Measurements from ENCODE around the gene POPDC2. TPM values are rescaled to one million over a fixed set of nuclear protein-coding genes. Genes with fewer than 3 reads are reported as not detected.

Gene POPDC2
- total and polyA plus RNA-seq, 2 donors from 2014 or later, result 3.2 to 7.3 TPM

DNA sequence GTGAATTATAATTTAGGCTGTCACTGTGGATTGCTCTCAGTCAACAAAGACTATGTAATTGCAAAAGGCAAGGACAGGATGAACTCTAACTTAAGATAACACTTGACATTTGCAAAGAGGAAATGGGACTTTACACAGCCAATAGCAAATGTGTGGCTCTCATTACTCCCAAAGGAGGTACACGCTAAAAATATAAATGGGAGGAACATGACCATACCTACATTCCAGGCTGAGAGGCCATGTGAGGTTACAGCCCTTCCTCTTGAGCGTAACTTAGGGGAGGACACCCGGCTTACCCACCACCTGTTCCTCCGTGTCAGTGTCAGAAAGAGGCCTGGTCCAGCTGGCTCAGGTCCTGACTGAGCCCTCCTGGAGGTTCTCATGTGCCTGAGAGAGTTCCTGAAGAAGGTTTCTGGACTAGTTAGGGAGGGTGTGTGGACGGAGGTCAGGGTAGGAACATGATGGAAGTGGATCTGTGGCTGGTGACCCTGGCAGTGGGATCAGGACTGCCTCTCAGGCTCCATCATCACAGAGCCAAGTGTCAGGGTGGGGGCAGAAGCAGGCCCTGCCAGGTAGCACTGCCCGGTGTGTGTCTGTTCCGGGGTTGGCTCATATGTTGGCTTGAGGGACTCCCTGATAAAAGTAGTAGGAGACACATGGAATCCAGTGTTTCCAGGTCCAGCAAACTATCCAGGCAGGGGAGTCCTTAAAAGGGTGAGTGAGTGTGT is 7.9 kb downstream of the POPDC2 start:
- H3K27ac ChIP-seq (ENCODE audit: low read depth in 2 of 2, low read length in 2 of 2), result peak overlapping the region; percentile 8 to 54
- DNase-seq, result no peak
- H3K9me3 ChIP-seq (ENCODE audit: control insufficient read depth in 2 of 3, insufficient read depth in 1 of 3, low read length in 3 of 3), result no peaks in the 10 kb centered on the region
- no peak for FAIRE-seq
- H3K4me1 ChIP-seq (ENCODE audit: control insufficient read depth in 2 of 3, insufficient read depth in 2 of 3, low read depth in 1 of 3, low read length in 3 of 3), result peaks cover 0 to 6% (median 0%) of the 10 kb centered on the region in 3 donors
- no peak overlapping the region for H3K9ac ChIP-seq (ENCODE audit: low read length in 3 of 3)
- intact Hi-C loops (cut with DNase I), result no loop called here
- no peaks in the 10 kb centered on the region for H3K27me3 ChIP-seq (ENCODE audit: control insufficient read depth, insufficient read depth, low read length)
- H3K36me3 ChIP-seq (ENCODE audit: control insufficient read depth in 2 of 3, insufficient read depth in 3 of 3, low read length in 3 of 3), result peaks cover 0 to 4% (median 0%) of the 10 kb centered on the region in 3 donors
- TF ChIP-seq, protein P1, sequence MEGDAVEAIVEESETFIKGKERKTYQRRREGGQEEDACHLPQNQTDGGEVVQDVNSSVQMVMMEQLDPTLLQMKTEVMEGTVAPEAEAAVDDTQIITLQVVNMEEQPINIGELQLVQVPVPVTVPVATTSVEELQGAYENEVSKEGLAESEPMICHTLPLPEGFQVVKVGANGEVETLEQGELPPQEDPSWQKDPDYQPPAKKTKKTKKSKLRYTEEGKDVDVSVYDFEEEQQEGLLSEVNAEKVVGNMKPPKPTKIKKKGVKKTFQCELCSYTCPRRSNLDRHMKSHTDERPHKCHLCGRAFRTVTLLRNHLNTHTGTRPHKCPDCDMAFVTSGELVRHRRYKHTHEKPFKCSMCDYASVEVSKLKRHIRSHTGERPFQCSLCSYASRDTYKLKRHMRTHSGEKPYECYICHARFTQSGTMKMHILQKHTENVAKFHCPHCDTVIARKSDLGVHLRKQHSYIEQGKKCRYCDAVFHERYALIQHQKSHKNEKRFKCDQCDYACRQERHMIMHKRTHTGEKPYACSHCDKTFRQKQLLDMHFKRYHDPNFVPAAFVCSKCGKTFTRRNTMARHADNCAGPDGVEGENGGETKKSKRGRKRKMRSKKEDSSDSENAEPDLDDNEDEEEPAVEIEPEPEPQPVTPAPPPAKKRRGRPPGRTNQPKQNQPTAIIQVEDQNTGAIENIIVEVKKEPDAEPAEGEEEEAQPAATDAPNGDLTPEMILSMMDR (IDR thresholded peaks at IDR 0.05; ENCODE audit: borderline replicate concordance, extremely low read depth, insufficient read depth), result no peak
- no peak overlapping the region for H3K4me3 ChIP-seq (ENCODE audit: low read length in 3 of 3)

DNA sequence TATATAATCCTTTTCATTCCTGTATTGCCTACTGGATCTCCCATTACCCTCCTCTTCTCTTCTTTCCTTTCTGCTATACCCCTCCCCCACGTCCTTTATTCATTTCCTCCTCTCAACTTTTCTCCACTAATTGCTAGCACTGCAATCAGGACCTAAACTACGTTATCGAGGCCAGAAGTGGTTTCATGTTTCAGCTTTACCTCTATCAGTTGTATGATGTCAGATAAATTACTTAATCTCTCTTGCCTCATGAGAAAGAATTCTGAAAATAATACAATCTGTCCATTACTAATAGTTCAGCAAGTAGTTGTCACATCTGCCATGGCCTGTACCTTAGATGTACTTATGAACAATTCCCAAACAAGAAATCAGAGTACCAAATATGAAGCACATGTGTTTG is 10.6 kb downstream of the POPDC2 start:
- no peaks in the 10 kb centered on the region for H3K36me3 ChIP-seq (ENCODE audit: control insufficient read depth in 2 of 3, insufficient read depth in 3 of 3, low read length in 3 of 3)
- H3K4me1 ChIP-seq (ENCODE audit: control insufficient read depth in 2 of 3, insufficient read depth in 2 of 3, low read depth in 1 of 3, low read length in 3 of 3), result peaks cover 0 to 6% (median 0%) of the 10 kb centered on the region in 3 donors
- H3K27me3 ChIP-seq (ENCODE audit: control insufficient read depth, insufficient read depth, low read length), result no peaks in the 10 kb centered on the region
- H3K4me3 ChIP-seq (ENCODE audit: low read length in 3 of 3), result no peak overlapping the region
- H3K9me3 ChIP-seq (ENCODE audit: control insufficient read depth in 2 of 3, insufficient read depth in 1 of 3, low read length in 3 of 3), result no peaks in the 10 kb centered on the region
- no peak overlapping the region for H3K9ac ChIP-seq (ENCODE audit: low read length in 3 of 3)
- no peak overlapping the region for H3K27ac ChIP-seq (ENCODE audit: low read depth in 2 of 2, low read length in 2 of 2)
- intact Hi-C loops (cut with DNase I), result no loop called here
- DNase-seq, result no peak
- TF ChIP-seq, protein P1 (IDR thresholded peaks at IDR 0.05; ENCODE audit: borderline replicate concordance, extremely low read depth, insufficient read depth), result no peak
- no peak for FAIRE-seq

DNA sequence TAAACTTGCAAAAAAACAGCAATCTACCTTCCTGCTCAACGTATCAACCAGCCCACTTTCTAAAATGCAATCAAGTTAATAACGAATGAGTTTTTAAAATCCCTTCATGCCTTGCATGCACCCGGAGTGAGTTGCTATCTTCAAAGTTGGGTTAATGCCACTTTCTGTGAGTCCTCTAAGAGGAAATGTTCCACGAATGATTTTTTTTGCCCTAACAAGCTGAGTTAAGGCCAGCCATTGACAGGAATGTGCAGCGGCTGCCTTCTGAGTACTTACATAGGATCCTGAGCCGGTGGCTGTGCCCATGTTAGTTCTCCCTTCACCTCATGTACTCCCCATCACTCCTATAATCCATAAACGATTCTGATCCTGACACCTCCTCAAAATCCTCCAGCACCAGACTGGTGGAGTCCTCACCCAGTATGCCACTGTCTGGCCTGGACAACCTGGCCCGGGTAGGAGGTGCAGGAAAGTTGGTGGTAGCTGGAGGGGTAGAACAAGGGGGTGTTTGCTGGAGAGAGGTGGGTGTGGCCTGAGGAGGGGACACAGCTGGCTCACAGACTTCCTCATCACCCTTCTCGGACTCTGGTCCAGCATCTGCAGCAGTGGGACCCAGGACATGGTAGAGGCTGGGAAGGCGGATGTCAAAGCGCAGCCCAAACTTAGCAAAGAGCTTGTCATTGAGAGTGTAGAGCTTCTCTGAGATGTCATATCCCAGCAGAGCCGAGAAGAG is 12.4 kb downstream of the POPDC2 start:
- Histone ChIP-seq H3K27me3 (ENCODE audit: control insufficient read depth, insufficient read depth, low read length) (no peaks in the 10 kb centered on the region), H3K36me3 (ENCODE audit: control insufficient read depth in 2 of 3, insufficient read depth in 3 of 3, low read length in 3 of 3) (no peaks in the 10 kb centered on the region), H3K4me1 (ENCODE audit: control insufficient read depth in 2 of 3, insufficient read depth in 2 of 3, low read depth in 1 of 3, low read length in 3 of 3) (peaks cover 0 to 6% (median 0%) of the 10 kb centered on the region in 3 donors), H3K4me3 (ENCODE audit: low read length in 3 of 3) (no peak overlapping the region), H3K27ac (ENCODE audit: low read depth in 2 of 2, low read length in 2 of 2) (peak overlapping the region; percentile 63 to 84), H3K9me3 (ENCODE audit: control insufficient read depth in 2 of 3, insufficient read depth in 1 of 3, low read length in 3 of 3) (no peaks in the 10 kb centered on the region), H3K9ac (ENCODE audit: low read length in 3 of 3) (no peak overlapping the region)
- TF ChIP-seq, protein P1 (IDR thresholded peaks at IDR 0.05; ENCODE audit: borderline replicate concordance, extremely low read depth, insufficient read depth), result no peak
- intact Hi-C loops (cut with DNase I), result no loop called here
- FAIRE-seq (no peak), DNase-seq (no peak)

Measured in kidney (tissue), 14 donors.